ENCODE results near the gene NINL. TPM values are rescaled to one million over a fixed set of nuclear protein-coding genes. Genes with fewer than 3 reads are reported as not detected.

Gene NINL
- total RNA-seq, 4 donors from 2014 or later, result 2.5 to 11.6 (median 4.7) TPM

- Histone ChIP-seq H3K4me1 (no peaks in the 10 kb centered on the region), H3K4me3 (no peak overlapping the region), H3K9me3 (no peaks in the 10 kb centered on the region), H3K27ac (no peak overlapping the region), H3K36me3 (peaks cover 0 to 78% (median 3%) of the 10 kb centered on the region in 3 donors), H3K27me3 (no peaks in the 10 kb centered on the region)
- DNase-seq, result no peak
- 75 to 79% methylated on average over 5 to 7 of the region's 7 CpGs for WGBS, 2 donors
- TF ChIP-seq, protein P1, sequence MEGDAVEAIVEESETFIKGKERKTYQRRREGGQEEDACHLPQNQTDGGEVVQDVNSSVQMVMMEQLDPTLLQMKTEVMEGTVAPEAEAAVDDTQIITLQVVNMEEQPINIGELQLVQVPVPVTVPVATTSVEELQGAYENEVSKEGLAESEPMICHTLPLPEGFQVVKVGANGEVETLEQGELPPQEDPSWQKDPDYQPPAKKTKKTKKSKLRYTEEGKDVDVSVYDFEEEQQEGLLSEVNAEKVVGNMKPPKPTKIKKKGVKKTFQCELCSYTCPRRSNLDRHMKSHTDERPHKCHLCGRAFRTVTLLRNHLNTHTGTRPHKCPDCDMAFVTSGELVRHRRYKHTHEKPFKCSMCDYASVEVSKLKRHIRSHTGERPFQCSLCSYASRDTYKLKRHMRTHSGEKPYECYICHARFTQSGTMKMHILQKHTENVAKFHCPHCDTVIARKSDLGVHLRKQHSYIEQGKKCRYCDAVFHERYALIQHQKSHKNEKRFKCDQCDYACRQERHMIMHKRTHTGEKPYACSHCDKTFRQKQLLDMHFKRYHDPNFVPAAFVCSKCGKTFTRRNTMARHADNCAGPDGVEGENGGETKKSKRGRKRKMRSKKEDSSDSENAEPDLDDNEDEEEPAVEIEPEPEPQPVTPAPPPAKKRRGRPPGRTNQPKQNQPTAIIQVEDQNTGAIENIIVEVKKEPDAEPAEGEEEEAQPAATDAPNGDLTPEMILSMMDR (IDR thresholded peaks at IDR 0.05), result no peak
- no peak for TF ChIP-seq POLR2A (IDR thresholded peaks at IDR 0.05)
- intact Hi-C loops (cut with DNase I), result no loop called here
Observed at GRCh38 chr20:25466846-25467245, 118.5 kb downstream of the NINL start.

DNA sequence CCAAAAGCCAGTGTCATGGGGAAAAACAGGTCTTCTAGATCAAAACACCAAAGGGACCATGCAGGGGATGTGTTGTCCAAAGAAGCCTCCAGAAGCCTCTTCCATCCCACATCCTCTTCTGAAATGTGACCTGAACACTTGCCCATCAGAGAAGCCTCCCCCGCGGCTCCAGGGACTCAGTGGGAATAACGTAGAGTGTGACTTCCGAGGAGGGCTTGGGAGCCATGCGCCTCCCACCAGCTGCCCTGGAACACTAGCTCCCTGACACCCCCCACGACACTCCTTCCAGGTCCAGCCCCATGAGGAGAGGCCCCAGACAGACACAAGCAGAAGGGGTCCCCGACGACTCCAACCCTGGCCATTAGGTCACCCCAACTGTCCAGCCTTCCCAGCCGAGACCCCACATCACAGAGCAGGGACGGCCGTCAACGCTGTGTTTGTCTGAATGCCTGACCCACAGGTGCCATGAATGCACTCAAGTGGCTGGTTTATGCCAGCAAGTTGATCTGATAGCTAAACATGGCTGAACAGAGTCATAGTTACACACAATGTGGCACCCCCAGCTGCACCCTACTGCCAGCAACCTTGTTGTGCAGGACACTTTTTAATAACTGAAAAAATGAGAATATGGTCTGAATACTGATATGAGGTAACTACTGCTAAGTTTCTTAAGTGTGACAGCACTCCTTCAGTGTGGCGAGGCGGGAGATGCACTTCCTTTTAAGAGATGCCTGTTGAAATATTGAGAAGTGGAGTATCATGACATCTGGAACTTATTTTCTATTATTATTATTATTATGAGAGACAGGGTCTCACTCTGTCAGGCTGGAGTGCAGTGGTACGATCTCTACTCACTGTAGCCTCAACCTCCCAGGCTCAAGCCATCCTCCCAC, 119.8 kb downstream of the NINL start:
- WGBS, 2 donors, result 93% methylated on average over 3 to 7 of the region's 15 CpGs
- H3K27me3 ChIP-seq, result no peaks in the 10 kb centered on the region
- H3K4me1 ChIP-seq, result no peaks in the 10 kb centered on the region
- TF ChIP-seq, protein P1 (IDR thresholded peaks at IDR 0.05), result no peak
- no peak for TF ChIP-seq POLR2A (IDR thresholded peaks at IDR 0.05)
- peaks cover 0 to 90% (median 3%) of the 10 kb centered on the region in 3 donors for H3K36me3 ChIP-seq
- no peak overlapping the region for H3K27ac ChIP-seq
- intact Hi-C loops (cut with DNase I), result no loop called here
- no peaks in the 10 kb centered on the region for H3K9me3 ChIP-seq
- H3K4me3 ChIP-seq, result no peak overlapping the region
- DNase-seq, result no peak

- TF ChIP-seq, protein P1 (IDR thresholded peaks at IDR 0.05), result no peak
- TF ChIP-seq POLR2A (IDR thresholded peaks at IDR 0.05), result no peak
- no peak for DNase-seq
- no peaks in the 10 kb centered on the region for H3K9me3 ChIP-seq
- no peaks in the 10 kb centered on the region for H3K27me3 ChIP-seq
- no peak overlapping the region for H3K27ac ChIP-seq
- H3K36me3 ChIP-seq, result peaks cover 0 to 89% (median 3%) of the 10 kb centered on the region in 3 donors
- H3K4me1 ChIP-seq, result no peaks in the 10 kb centered on the region
- WGBS, 2 donors, result 81 to 84% methylated on average over 7 to 11 of the region's 13 CpGs
- H3K4me3 ChIP-seq, result no peak overlapping the region
- intact Hi-C loops (cut with DNase I), result no loop called here
Observed at GRCh38 chr20:25464501-25465242, 120.7 kb downstream of the NINL start.

GRCh38 chr20:25461786-25462545, 123.4 kb downstream of the NINL start:
- Histone ChIP-seq H3K4me1 (no peaks in the 10 kb centered on the region), H3K9me3 (no peaks in the 10 kb centered on the region), H3K27me3 (no peaks in the 10 kb centered on the region), H3K4me3 (no peak overlapping the region), H3K27ac (no peak overlapping the region), H3K36me3 (peaks cover 0 to 81% (median 3%) of the 10 kb centered on the region in 3 donors)
- WGBS, 2 donors, result 41 to 51% methylated on average over 15 to 18 of the region's 18 CpGs
- no peak for DNase-seq
- TF ChIP-seq, protein P1 (IDR thresholded peaks at IDR 0.05), result no peak
- no peak for TF ChIP-seq POLR2A (IDR thresholded peaks at IDR 0.05)
- intact Hi-C loops (cut with DNase I), result no loop called here
